Nephron (organoid): ENCODE results near the gene HSPA12B.

ENCODE experiments used
- H3K27ac Mint-ChIP-seq, 3 experiments: 2 replicates each; pipeline ENCODE4 v1.8.0; 2020; ENCODE audit warnings: mixed read lengths in 3 of 3, mild to moderate bottlenecking in 2 of 3, moderate library complexity in 1 of 3
- H3K27me3 Mint-ChIP-seq: 2 replicates; pipeline ENCODE4 v1.8.0; 2021; ENCODE audit warnings: low read depth, mild to moderate bottlenecking, moderate library complexity, mixed read lengths
- H3K36me3 Mint-ChIP-seq: 2 replicates; pipeline ENCODE4 v1.8.0; 2020; ENCODE audit warnings: low read depth, mixed read lengths
- H3K4me1 Mint-ChIP-seq: 2 replicates; pipeline ENCODE4 v1.8.0; 2020; ENCODE audit warnings: mixed read lengths
- H3K4me3 Mint-ChIP-seq, 3 experiments: 2 replicates each; pipeline ENCODE4 v1.8.0; 2020; ENCODE audit warnings: mild to moderate bottlenecking in 3 of 3, mixed read lengths in 3 of 3, moderate library complexity in 2 of 3
- H3K9me3 Mint-ChIP-seq: 2 replicates; pipeline ENCODE4 v1.8.0; 2020; ENCODE audit warnings: mixed read lengths
- TF ChIP-seq, protein P1 (sequence below), 3 experiments: fragments of 200-600 bp; sonication (generic); IDR thresholded peaks; one replicate each; pipeline ENCODE4 v1.5.0; 2021; ENCODE audit warnings: antibody characterized with exemption in 3 of 3; ENCODE audit not compliant: unreplicated experiment in 3 of 3

The HSPA12B gene

DNA sequence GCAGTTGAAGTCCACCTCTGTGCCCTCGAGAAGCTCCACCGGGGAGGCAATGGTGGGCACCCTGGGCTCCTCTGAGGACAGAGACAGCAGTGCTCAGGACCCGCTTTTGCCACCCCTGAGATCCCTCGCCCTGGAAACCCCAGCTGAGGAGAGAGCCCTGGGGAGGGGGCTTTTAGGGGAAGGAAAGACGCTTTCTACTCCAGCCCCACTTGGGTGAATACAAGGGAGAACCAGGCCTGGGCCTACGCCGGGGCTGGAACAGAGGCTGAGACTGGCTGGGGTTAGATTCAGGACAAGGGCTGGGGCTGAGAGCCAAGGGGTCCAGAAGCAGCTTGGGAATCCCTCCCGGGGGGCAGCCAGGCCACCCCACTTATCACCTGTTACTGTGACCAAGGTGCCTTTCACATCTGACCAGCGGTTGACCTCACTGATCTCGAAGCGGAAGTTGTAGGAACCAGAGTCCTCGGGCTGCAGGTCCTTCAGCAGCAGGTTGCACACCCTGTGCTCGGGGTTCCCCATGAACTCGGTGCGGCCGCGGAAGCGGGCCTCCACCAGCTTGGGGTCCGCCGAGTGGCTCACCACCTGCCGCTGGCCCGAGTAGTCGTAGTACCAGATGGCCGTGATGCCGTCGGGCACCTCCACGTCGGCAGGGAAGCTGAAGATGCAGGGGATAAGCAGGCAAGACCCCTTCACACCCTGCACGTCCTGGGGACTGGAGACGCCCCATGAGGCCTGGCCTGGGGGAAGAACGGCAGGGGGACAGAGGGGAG, 26.3 kb upstream of the HSPA12B start:
- H3K27me3 Mint-ChIP-seq: peaks cover 7% of the 10 kb centered on the region

DNA sequence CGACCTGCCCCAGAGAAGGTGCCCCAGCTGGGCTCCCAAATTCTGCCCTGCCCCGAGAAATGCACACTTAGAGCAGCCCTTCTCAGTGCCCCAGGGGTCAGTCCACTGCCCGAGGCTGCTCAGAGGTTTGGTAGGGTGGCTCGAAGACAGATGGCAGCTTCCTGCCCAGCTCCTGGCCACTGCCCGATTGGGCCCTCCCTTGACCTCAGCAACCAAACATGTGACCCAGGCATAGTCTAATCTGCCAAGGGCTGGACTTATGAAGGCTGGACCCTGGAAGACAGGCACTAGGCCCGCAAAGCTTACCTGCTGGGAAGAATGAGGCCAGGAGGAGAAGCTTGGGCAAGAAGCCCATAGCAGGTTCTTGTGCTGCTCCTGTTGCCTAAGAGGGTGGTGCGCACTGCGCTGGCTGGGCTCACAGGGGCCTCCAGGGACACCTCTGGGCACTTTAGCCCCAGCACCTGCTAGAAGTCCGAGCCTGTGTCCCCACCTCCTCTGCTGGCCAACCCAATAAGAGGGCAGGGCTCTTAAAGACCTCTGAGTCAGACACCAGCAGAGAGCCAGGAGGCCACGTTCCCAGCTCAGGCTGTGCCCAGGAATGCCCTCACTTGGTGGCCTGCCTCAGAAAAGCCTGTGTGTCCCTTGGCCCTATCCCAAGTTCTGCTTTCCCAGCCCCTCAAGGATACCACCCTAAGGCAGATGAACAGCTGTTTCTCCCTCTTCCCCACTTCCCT, 25.5 kb upstream of the HSPA12B start:
- peaks cover 5% of the 10 kb centered on the region for H3K4me1 Mint-ChIP-seq
- H3K9me3 Mint-ChIP-seq: no peaks in the 10 kb centered on the region
- no peak overlapping the region for H3K27ac Mint-ChIP-seq
- TF ChIP-seq, protein P1, sequence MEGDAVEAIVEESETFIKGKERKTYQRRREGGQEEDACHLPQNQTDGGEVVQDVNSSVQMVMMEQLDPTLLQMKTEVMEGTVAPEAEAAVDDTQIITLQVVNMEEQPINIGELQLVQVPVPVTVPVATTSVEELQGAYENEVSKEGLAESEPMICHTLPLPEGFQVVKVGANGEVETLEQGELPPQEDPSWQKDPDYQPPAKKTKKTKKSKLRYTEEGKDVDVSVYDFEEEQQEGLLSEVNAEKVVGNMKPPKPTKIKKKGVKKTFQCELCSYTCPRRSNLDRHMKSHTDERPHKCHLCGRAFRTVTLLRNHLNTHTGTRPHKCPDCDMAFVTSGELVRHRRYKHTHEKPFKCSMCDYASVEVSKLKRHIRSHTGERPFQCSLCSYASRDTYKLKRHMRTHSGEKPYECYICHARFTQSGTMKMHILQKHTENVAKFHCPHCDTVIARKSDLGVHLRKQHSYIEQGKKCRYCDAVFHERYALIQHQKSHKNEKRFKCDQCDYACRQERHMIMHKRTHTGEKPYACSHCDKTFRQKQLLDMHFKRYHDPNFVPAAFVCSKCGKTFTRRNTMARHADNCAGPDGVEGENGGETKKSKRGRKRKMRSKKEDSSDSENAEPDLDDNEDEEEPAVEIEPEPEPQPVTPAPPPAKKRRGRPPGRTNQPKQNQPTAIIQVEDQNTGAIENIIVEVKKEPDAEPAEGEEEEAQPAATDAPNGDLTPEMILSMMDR (IDR thresholded peaks at IDR 0.05; ENCODE audit: unreplicated experiment in 3 of 3): no peak
- no peak overlapping the region for H3K4me3 Mint-ChIP-seq
- peaks cover 7% of the 10 kb centered on the region for H3K27me3 Mint-ChIP-seq
- H3K36me3 Mint-ChIP-seq: no peaks in the 10 kb centered on the region

More for the DNA sequence above, 26.3 kb upstream of the HSPA12B start:
- Mint-ChIP-seq H3K27ac (no peak overlapping the region), H3K4me3 (no peak overlapping the region), H3K36me3 (no peaks in the 10 kb centered on the region), H3K4me1 (peaks cover 5% of the 10 kb centered on the region), H3K9me3 (no peaks in the 10 kb centered on the region)
- TF ChIP-seq, protein P1 (IDR thresholded peaks at IDR 0.05; ENCODE audit: unreplicated experiment in 3 of 3): no peak

DNA sequence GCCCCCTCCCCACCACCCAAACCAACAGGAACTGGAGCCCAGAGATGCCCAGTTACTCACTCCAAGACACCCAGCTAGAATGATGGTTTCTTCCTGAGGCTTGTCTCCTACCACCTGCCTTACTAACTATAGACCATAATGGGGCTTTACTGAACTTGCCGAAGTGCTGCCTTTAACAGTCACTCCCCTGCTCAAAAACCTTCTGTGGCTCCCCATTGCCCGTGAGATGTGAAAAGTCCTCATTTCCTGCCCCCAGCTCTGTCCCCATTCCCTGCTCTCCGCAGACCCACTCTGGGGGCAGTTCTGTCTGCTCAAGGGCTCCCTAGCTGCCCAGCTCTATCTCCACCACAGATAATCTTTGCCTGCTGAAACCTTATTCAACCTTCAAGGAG, 25.0 kb upstream of the HSPA12B start:
- Mint-ChIP-seq H3K9me3 (no peaks in the 10 kb centered on the region), H3K4me1 (peaks cover 5% of the 10 kb centered on the region), H3K4me3 (no peak overlapping the region), H3K27me3 (peaks cover 7% of the 10 kb centered on the region), H3K36me3 (no peaks in the 10 kb centered on the region), H3K27ac (no peak overlapping the region)
- TF ChIP-seq, protein P1 (IDR thresholded peaks at IDR 0.05; ENCODE audit: unreplicated experiment in 3 of 3): no peak

DNA sequence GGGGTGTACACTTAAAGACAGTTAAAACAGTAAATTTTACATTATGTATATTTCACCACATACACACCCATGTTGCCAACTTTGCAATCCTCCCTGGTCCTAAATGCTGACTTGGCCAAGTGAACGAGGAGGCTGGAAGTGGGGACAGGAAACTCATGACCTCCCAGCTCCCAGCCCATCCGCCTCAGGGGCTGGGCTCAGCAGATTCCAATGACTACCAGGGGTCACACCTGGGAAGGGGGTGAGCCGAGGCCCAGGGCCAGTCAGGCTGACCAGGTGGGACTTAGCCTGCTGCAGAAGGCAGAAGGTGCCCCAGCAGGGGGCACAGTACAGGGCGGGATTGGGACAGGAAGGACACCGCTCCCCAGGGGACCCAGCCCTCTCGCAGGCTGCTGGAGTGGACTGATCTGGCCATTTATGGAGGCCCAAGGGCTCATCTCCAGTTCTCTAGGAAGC, 22.4 kb upstream of the HSPA12B start:
- H3K36me3 Mint-ChIP-seq: no peaks in the 10 kb centered on the region
- TF ChIP-seq, protein P1 (IDR thresholded peaks at IDR 0.05; ENCODE audit: unreplicated experiment in 3 of 3): no peak
- peaks cover 5% of the 10 kb centered on the region for H3K4me1 Mint-ChIP-seq
- H3K9me3 Mint-ChIP-seq: no peaks in the 10 kb centered on the region
- H3K4me3 Mint-ChIP-seq: no peak overlapping the region
- no peak overlapping the region for H3K27ac Mint-ChIP-seq
- H3K27me3 Mint-ChIP-seq: peaks cover 4% of the 10 kb centered on the region

DNA sequence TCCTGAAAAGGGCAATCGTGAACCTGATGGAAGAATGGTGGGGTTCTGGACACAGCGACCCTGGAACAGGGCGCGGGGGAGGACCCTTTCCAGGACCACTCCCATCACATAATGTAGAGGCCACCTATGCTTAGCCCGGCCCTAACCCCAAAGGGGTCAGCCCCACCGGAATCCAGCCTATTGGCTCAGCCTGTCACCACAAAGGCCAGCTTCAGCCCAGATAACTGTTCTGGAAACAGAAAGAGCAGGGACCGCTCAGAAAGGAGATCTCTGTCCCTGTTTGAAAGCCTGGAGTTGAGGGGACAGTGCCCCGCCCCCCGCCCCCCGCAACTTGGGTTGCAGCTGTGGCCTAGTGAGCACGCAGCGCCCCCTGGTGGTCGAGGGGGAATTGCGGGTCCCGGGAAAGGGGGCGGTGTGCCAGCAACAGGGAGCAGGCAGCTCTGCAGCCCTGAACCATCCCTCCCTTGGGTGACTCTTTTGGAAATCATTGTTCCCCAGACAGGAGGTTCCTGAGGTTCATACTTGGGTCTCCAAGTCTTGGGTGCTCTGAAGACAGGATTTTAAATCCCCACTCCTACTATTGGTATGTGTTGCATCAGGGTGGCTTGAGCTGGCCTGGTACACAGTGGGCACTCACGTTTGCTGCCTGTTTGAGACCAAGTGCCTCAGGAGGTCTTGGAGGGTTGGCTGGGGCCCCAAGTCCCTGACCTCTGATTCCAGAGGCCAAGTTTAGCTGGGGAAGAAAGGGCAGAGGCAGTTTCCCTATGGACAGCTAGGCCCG, 21.6 kb upstream of the HSPA12B start:
- Mint-ChIP-seq H3K27me3 (peaks cover 3% of the 10 kb centered on the region), H3K4me1 (peaks cover 5% of the 10 kb centered on the region), H3K9me3 (no peaks in the 10 kb centered on the region), H3K36me3 (no peaks in the 10 kb centered on the region), H3K27ac (no peak overlapping the region), H3K4me3 (no peak overlapping the region)
- TF ChIP-seq, protein P1 (IDR thresholded peaks at IDR 0.05; ENCODE audit: unreplicated experiment in 3 of 3): peak; percentile 91 to 97 (median 94)
